LNCAP (cell line): Measurements from ENCODE around the gene ARID5B.

ENCODE experiments used
- CTCF ChIP-seq: fragments of 450-650 bp; IDR thresholded peaks from 2 replicates; pipeline ENCODE4 v1.5.1; 2017; ENCODE audit warnings: mild to moderate bottlenecking

The ARID5B gene

GRCh38 chr10:61923950-61924274 is 22.4 kb downstream of the ARID5B start:
- TF ChIP-seq CTCF = no peak

- TF ChIP-seq CTCF = no peak
Measured at GRCh38 chr10:61929555-61929954, 28.1 kb downstream of the ARID5B start.

GRCh38 chr10:61931620-61932332 is 30.3 kb downstream of the ARID5B start:
- no peak for TF ChIP-seq CTCF

- no peak for TF ChIP-seq CTCF
Measured at GRCh38 chr10:61933859-61934555, 32.5 kb downstream of the ARID5B start.

GRCh38 chr10:61935077-61935476 is 33.6 kb downstream of the ARID5B start:
- TF ChIP-seq CTCF = no peak

- no peak for TF ChIP-seq CTCF
Measured at GRCh38 chr10:61936770-61937169, 35.3 kb downstream of the ARID5B start.

- no peak for TF ChIP-seq CTCF
Measured at GRCh38 chr10:61937631-61938351, 36.3 kb downstream of the ARID5B start.
